HG02623 (cell line): Measurements from ENCODE around the gene FIBP.

Source experiments
- ATAC-seq: cut with Tn5 transposase; IDR thresholded peaks from one replicate; pipeline ENCODE4 v1.9.1; 2021; ENCODE audit warnings: moderate library complexity; ENCODE audit not compliant: unreplicated experiment

Gene FIBP

GRCh38 chr11:65888163-65888814, at the start of gene FIBP:
TSS of gene FIBP (minus strand) at chr11:65888471. CDS start at chr11:65888418, 53 bp downstream.
- ATAC-seq: peak; percentile 41

- no peak for ATAC-seq
Measured at GRCh38 chr11:65937766-65938165, 49.5 kb upstream of the FIBP start.

- ATAC-seq: no peak
Measured at GRCh38 chr11:65934014-65934413, 45.7 kb upstream of the FIBP start.

DNA sequence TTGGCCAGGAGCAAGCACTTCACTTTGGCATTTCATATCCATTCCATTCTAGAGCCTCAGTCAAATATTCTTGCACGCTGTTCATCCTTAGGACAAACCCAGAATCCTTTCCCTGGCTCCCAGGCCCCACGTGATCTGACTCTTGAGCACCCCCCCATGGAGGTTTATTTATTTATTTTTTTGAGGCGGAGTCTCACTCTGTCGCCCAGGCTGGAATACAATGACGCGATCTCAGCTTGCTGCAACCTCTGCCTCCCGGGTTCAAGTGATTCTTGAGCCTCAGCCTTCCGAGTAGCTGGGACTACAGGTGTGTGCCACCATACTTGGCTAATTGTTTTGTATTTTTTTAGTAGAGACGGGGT, 44.3 kb upstream of the FIBP start:
- ATAC-seq: no peak

DNA sequence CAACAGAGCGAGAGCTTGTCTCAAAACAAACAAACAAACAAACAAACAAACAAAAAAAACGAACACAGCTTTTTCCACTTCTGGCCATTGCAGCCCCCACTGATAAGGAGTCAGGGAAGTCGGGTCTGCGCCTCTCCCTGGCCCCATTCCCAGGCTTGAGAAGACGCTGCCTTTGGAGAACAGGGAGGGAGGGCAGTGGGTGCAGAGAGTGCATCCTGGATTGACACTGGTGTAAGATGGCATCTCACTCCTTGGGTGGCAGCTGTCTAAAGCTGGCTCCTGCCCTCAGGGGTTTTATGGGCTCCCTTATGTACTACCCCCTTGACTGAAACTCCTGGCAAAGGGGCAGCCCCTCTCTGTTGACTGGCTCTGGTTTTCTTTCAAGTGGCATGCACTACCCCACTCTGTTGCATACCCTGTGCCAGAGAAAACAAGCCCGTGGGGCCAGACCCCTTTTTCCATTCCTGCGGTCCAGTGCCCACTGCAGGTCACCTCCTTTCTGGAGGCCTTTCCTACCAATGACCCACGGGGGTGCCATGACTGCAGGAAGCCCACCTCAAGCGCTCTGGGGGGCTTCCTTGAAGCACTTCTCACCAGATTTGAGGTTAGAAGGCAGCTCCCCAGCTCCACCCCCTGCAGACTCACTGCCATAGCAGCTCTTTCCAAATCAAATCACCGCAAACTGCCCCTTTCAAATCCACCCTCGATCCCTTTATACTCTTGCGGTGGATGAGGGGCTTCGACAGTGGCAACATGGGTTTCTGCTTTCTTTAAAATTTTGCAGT, 43.7 kb upstream of the FIBP start:
- ATAC-seq: no peak

GRCh38 chr11:65928667-65929066, 40.4 kb upstream of the FIBP start:
- no peak for ATAC-seq

DNA sequence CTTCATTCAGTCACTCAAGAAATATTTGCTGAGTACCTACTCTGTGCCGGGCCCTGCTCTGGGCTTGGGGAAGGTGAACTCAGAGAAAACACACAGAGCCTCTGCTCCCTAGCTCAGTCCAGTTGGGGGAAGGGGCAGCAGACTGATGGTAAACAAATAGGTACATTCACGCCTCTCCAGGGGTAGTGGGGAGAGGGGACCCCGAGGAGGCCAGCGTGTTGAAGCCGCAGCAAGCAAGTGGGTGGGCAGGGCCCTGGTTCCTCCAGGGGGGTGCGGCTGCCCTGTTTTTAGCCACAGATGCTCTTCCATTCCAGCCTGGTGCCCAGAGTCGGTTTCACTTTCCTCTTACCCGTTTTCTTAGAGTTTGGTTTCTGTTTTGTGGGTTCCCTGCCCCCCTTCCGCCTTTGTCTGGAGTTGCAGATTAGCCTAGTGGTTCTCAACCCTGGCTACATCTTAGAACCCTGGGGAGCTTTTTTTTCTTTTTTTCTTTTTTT, 39.7 kb upstream of the FIBP start:
- ATAC-seq: peak; percentile 65

DNA sequence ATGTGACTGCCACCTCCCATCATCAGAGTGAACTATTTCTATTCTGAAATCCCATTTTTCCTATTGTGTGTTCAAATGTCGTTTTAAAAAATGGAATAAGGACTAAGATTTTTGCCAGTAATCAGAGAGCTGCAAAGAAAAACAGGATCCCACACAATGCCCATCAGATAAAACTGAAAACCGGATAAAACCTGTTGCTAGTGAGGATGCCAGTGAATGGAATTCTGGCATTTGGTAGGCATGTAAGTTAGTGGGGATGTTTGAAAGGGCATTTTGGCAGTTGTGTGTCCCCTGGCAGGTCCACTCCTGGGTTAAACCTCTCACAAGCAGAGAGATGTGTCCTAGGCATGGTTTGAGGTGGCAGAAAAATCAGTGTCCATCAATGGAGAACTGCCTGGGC, 37.1 kb upstream of the FIBP start:
- ATAC-seq: no peak

- ATAC-seq: no peak
Measured at GRCh38 chr11:65922565-65922964, 34.3 kb upstream of the FIBP start.

- ATAC-seq: no peak
Measured at GRCh38 chr11:65921876-65922275, 33.6 kb upstream of the FIBP start.

- ATAC-seq: no peak
Measured at GRCh38 chr11:65921033-65921555, 32.8 kb upstream of the FIBP start.

DNA sequence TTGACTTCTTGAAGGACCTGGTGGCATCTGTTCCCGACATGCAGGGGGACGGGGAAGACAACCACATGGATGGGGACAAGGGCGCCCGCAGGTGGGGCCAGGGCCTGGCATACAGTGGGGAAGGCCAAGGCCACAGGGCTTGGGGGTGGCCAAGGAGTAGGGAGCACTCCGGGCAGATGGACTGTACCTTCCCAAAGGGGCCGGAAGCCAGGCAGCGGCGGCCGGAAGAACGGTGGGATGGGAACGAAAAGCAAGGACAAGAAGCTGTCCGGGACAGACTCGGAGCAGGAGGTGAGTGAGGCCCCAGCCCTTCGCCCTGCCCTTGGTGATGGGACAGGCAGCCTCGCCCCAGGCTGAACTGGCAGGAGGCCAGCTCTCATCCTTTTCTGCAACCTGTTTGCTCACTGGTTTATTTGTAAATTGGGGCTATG, 32.1 kb upstream of the FIBP start:
- no peak for ATAC-seq

GRCh38 chr11:65919573-65920371, 31.5 kb upstream of the FIBP start:
- ATAC-seq: peak; percentile 30

DNA sequence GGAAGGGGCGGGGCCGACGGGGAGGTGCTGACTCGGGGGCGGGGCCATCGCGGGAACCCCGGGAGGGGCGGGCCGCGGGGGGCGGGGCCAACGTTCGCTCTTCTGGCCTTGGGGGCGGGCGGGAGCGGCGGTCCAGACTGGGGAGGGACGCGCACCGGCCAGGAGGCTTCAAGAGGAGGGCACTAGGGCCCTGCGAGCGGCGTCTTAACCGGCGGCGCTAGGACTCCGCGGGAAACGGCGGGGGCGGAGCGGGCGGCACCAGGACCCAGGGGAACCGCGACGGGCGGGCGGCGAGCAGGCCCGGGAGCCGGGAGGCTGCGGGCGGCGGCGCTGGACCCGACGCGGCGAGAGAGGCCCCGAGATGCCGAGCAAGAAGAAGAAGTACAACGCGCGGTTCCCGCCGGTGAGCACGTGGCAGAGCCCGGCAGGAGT, 30.9 kb upstream of the FIBP start, which contains the start of gene DRAP1:
Gene DRAP1, plus strand, starts transcription at position 286 of the 432 bp plus-strand sequence. Its CDS starts 76 bp downstream, at position 362.
- ATAC-seq: peak; percentile 79

DNA sequence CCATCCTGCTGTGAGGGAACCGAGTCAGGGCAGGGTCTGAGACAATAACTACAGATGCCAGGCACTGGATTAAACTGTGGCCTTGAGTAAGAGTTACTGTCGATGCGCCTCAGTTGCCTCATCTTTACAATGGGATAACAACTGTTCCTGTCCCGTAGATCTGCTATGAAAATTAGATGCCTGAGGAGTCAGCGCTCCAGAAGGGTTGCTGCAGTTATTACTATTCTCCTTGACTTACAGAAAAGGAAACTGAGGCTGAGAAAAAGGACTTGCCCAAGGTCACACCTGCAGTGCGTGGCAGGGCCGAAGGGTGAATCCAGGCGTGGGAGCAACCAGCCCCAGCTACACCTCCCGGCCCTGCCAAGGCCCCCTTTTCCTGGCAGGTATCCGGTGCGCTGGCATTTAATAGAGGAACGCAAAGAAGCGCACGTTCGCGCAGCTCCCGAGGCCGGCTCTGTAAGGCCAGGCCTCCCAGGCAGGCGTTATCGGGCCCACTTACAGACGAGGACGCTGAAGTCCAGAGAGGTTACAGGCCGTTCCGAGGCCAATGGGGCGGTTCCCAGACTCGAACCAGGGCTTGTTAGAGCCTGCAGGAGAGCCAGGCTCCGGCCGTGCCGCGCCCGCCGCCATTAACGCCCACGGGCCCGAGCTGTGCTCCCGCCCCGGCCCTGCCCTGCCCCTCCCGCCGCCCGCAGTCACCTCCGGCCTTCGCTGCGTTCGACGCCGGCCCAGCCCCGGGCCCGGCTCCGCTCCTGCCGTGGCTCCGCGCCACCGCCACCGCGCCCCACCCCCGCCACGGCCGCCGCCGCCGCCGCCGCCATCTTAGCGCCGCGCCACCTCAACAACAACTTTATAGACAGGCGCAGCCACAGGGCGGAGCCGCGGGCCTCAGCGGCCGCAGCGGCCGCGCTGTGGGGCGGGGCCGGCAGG, 30.2 kb upstream of the FIBP start, which contains the start of gene C11orf68:
Gene C11orf68, minus strand, starts transcription at position 852 of the 930 bp plus-strand sequence. Its CDS starts 31 bp downstream, at position 821.
- ATAC-seq: peak; percentile 48

- no peak for ATAC-seq
Measured at GRCh38 chr11:65917434-65918210, 29.4 kb upstream of the FIBP start.

GRCh38 chr11:65917077-65917433, 28.8 kb upstream of the FIBP start:
- no peak for ATAC-seq

- no peak for ATAC-seq
Measured at GRCh38 chr11:65916391-65916790, 28.1 kb upstream of the FIBP start.

GRCh38 chr11:65915821-65916251, 27.6 kb upstream of the FIBP start:
- ATAC-seq: no peak
